SK-N-SH treated with all-trans-retinoic acid at 6 μM for 48 hours (cell line): ENCODE results near the gene ZNF343.

Source experiments
- ISL1 ChIP-seq: fragments of 250-450 bp; sonication (Bioruptor Pico); IDR thresholded peaks from 2 replicates; pipeline ENCODE4 v2.1.2; 2022; ENCODE audit warnings: mild to moderate bottlenecking, moderate library complexity
- SNAI2 ChIP-seq: fragments of 250-450 bp; sonication (Bioruptor Pico); IDR thresholded peaks from 2 replicates; pipeline ENCODE4 v1.5.0; 2020; ENCODE audit warnings: mild to moderate bottlenecking, moderate library complexity
- TCF4 ChIP-seq: fragments of 250-450 bp; sonication (Bioruptor Pico); IDR thresholded peaks from 2 replicates; pipeline ENCODE4 v1.8.0; 2021; ENCODE audit warnings: mild to moderate bottlenecking, moderate library complexity, borderline replicate concordance
- ZC3H10 ChIP-seq: fragments of 250-450 bp; sonication (Bioruptor Pico); IDR thresholded peaks from 2 replicates; pipeline ENCODE4 v1.5.1; 2021; ENCODE audit warnings: mild to moderate bottlenecking, moderate library complexity
- ZFP3 ChIP-seq: fragments of 250-450 bp; sonication (Bioruptor Pico); IDR thresholded peaks from 2 replicates; pipeline ENCODE4 v1.5.0; 2020; ENCODE audit warnings: mild to moderate bottlenecking, moderate library complexity
- ZFP30 ChIP-seq: fragments of 450-650 bp; formaldehyde crosslinking; IDR thresholded peaks from 2 replicates; pipeline ENCODE4 v1.5.0; 2022; ENCODE audit warnings: mild to moderate bottlenecking, moderate library complexity

- TF ChIP-seq ZFP30 (no peak), ZFP3 (CRISPR knock-in tag) (no peak), ISL1 (no peak), TCF4 (CRISPR knock-in tag) (no peak), SNAI2 (CRISPR knock-in tag) (no peak), ZC3H10 (CRISPR knock-in tag) (no peak)
Observed at GRCh38 chr20:2459981-2460751, 48.5 kb downstream of the ZNF343 start.
